Stimulated activated CD8-positive, alpha-beta memory T cell treated with anti-CD3 and anti-CD28 coated beads, Interleukin-12 subunit alpha, Interleukin-12 subunit beta, amount 100 ng/mL, for 4 hours (primary cell): ENCODE results near the gene ZNF236.

Experiments
- DNase-seq: peaks from one replicate; pipeline ENCODE4 v3.0.0-alpha.2; 2020; ENCODE audit warnings: low read depth

Gene ZNF236

GRCh38 chr18:76860411-76860810 lies 38.1 kb downstream of the ZNF236 start:
- DNase-seq = no peak

- no peak for DNase-seq
Measured at GRCh38 chr18:76866666-76867065, 44.3 kb downstream of the ZNF236 start.

GRCh38 chr18:76873311-76873710 lies 51.0 kb downstream of the ZNF236 start:
- no peak for DNase-seq

GRCh38 chr18:76873713-76874112 lies 51.4 kb downstream of the ZNF236 start:
- DNase-seq = no peak

- no peak for DNase-seq
Measured at GRCh38 chr18:76874642-76875389, 52.5 kb downstream of the ZNF236 start.

- no peak for DNase-seq
Measured at GRCh38 chr18:76875390-76876325, 53.3 kb downstream of the ZNF236 start.

DNA sequence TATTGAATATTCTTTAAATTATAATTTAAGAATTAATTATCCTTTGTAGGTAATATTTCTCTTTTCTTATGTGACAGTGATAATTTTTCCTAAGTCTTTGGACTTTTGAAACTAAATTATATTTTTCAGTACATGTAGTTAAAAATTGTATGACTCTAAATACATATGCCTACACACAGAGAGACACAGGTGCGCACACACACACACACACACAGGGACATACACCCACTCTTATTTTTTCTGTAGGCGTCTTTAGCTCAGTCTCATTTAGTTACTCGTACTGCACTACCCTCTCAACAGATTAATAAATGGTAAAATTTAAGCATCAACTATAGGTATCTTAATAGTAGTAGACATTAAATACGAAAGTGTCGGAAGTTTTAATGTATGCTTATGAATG lies 56.1 kb downstream of the ZNF236 start:
- no peak for DNase-seq

DNA sequence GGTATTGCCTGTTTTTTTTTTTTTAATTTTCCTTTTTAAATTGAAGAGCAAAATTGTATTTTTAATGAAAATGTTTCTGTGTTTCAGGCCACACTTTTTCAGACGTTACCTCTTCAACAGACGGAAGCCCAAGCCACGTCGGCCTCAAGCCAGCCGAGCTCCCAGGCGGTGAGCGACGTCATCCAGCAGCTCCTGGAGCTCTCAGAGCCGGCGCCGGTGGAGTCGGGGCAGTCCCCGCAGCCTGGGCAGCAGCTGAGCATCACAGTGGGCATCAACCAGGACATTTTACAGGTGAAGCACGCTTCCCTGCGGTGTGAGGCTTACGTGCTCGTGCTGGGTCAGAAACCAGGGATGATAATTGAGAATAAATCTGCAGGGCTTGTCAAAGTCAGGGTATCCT lies 57.7 kb downstream of the ZNF236 start:
- DNase-seq = no peak

- no peak for DNase-seq
Measured at GRCh38 chr18:76881744-76882143, 59.4 kb downstream of the ZNF236 start.

- DNase-seq = no peak
Measured at GRCh38 chr18:76882146-76882545, 59.8 kb downstream of the ZNF236 start.

GRCh38 chr18:76885001-76885400 lies 62.6 kb downstream of the ZNF236 start:
- no peak for DNase-seq

DNA sequence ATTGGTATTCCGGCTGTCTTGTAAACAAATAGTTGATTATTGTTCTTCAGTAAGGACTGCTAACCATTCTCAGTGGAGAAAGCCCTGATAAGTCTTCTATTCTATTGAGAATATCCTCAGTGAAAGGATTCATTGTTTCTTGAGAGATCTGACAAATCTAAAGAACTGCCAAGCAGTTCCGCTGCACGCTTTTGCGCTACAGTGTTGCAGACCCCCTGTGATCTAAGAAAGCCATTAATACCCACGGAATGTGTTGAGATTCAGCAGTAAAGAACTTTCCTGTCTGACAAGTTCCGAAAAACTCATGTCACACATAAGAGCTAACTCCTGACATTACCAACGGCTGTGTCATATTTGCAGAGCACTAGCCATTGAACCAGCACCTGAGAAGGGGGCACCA lies 63.8 kb downstream of the ZNF236 start:
- no peak for DNase-seq

GRCh38 chr18:76889091-76889699 lies 66.8 kb downstream of the ZNF236 start:
- no peak for DNase-seq

- no peak for DNase-seq
Measured at GRCh38 chr18:76892832-76893231, 70.5 kb downstream of the ZNF236 start.

- DNase-seq = no peak
Measured at GRCh38 chr18:76894566-76895346, 72.4 kb downstream of the ZNF236 start.

- no peak for DNase-seq
Measured at GRCh38 chr18:76895498-76895897, 73.1 kb downstream of the ZNF236 start.

GRCh38 chr18:76896677-76897076 lies 74.3 kb downstream of the ZNF236 start:
- DNase-seq = no peak

- DNase-seq = no peak
Measured at GRCh38 chr18:76897257-76897656, 74.9 kb downstream of the ZNF236 start.

GRCh38 chr18:76903386-76903785 lies 81.0 kb downstream of the ZNF236 start:
- DNase-seq = no peak

DNA sequence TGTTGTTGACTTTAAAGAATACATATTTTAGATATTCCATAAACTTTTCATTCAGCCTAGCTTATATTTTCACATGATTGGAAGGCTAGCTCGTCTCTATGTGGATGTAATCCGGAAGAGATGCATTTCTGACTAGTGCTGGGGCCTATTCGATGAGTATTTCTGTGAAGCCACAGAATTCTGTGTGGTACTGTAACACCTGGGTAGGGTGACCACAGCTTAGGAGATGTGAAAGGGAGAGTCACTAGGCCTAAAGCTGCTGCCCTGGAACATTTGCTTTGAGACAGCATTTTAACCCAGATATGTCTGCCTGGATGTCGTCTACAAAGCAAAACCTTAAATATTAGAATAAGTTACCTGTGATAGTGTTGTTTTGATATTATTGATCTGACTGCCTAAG lies 83.5 kb downstream of the ZNF236 start:
- DNase-seq = no peak

DNA sequence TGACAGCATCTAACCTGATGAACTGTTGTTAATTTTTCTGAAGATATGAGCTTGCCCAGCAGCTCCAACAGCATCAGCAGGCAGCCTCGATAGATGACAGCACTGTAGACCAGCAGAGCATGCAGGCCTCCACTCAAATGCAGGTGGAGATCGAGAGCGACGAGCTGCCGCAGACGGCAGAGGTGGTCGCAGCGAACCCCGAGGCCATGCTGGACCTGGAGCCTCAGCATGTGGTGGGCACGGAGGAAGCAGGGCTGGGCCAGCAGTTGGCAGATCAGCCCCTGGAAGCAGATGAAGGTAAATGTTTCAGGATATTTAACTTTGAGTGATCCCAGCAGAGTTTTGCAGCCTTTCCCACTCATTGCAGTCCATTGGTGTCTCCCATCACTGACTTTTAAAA lies 85.9 kb downstream of the ZNF236 start:
- DNase-seq = no peak

DNA sequence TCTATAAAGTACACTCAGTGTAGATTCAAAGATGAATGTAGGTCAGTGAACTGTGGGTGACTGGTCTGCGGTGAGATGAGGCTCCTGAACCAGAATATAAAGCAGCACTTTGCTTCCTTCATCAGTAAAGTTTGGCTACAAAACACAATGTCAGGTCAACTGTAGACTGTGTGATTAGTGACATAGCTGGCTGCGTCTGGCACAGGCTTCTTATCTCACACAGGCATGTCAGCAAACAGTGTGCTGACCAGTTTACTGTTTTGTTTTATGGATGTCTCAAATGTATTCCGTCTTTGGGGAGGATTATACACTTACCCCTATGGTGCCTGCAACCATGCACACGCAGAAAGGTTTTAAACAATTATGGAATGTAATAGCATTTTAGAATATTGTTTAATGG lies 87.1 kb downstream of the ZNF236 start:
- DNase-seq = no peak
